Measurements from ENCODE around the gene ADAMTS10.
A peak's percentile ranks its signal among the peaks of the same experiment; 100 is the strongest.
"Not testable (repeated sequence)": the region's sequence is repeated elsewhere in the genome, so short reads cannot be mapped to it uniquely, and the experiment has no call there.

The ADAMTS10 gene

GRCh38 chr19:8610041-8610935 lies at the start of gene ADAMTS10:
Gene ADAMTS10, minus strand, starts transcription at chr19:8610715. Its CDS starts 5,005 bp downstream, at chr19:8605710.
- DNase-seq: peak; percentile 72

- DNase-seq: no peak
Measured at GRCh38 chr19:8659905-8660304, 49.4 kb upstream of the ADAMTS10 start.

- DNase-seq: no peak
Measured at GRCh38 chr19:8657869-8658268, 47.4 kb upstream of the ADAMTS10 start.

- DNase-seq: peak; percentile 46
Measured at GRCh38 chr19:8655340-8655709, 44.8 kb upstream of the ADAMTS10 start.

- DNase-seq: peak; percentile 75
Measured at GRCh38 chr19:8654591-8655339, 44.2 kb upstream of the ADAMTS10 start.

GRCh38 chr19:8648240-8648639 lies 37.7 kb upstream of the ADAMTS10 start:
- no peak for DNase-seq

GRCh38 chr19:8643860-8644653 lies 33.5 kb upstream of the ADAMTS10 start:
- DNase-seq: no peak

- no peak for DNase-seq
Measured at GRCh38 chr19:8642561-8642960, 32.0 kb upstream of the ADAMTS10 start.

- DNase-seq: peak; percentile 36
Measured at GRCh38 chr19:8641908-8642547, 31.5 kb upstream of the ADAMTS10 start.

- DNase-seq: no peak
Measured at GRCh38 chr19:8641221-8641907, 30.8 kb upstream of the ADAMTS10 start.

- DNase-seq: no peak
Measured at GRCh38 chr19:8640402-8641004, 30.0 kb upstream of the ADAMTS10 start.

- no peak for DNase-seq
Measured at GRCh38 chr19:8639821-8640401, 29.4 kb upstream of the ADAMTS10 start.

GRCh38 chr19:8638078-8638619 lies 27.6 kb upstream of the ADAMTS10 start:
- no peak for DNase-seq

GRCh38 chr19:8637070-8637469 lies 26.6 kb upstream of the ADAMTS10 start:
- DNase-seq: not testable (repeated sequence)

GRCh38 chr19:8635422-8635821 lies 24.9 kb upstream of the ADAMTS10 start:
- DNase-seq: no peak

GRCh38 chr19:8631425-8631819 lies 20.9 kb upstream of the ADAMTS10 start:
- no peak for DNase-seq

GRCh38 chr19:8630796-8631424 lies 20.4 kb upstream of the ADAMTS10 start:
- DNase-seq: no peak

- no peak for DNase-seq
Measured at GRCh38 chr19:8629996-8630683, 19.6 kb upstream of the ADAMTS10 start, which contains the start of gene NFILZ. Gene NFILZ, plus strand, starts transcription at chr19:8630633. Its CDS starts 46,133 bp downstream, at chr19:8676766.

GRCh38 chr19:8629184-8629583 lies 18.7 kb upstream of the ADAMTS10 start:
- DNase-seq: no peak

GRCh38 chr19:8626842-8627241 lies 16.3 kb upstream of the ADAMTS10 start:
- DNase-seq: no peak
